AG08395 (cell line): ENCODE measurements around the gene C17orf113.

Experiments
- DNase-seq: peaks from one replicate; pipeline ENCODE4 v3.0.0; 2012; ENCODE audit warnings: mixed read lengths, low spot score

The C17orf113 gene

DNA sequence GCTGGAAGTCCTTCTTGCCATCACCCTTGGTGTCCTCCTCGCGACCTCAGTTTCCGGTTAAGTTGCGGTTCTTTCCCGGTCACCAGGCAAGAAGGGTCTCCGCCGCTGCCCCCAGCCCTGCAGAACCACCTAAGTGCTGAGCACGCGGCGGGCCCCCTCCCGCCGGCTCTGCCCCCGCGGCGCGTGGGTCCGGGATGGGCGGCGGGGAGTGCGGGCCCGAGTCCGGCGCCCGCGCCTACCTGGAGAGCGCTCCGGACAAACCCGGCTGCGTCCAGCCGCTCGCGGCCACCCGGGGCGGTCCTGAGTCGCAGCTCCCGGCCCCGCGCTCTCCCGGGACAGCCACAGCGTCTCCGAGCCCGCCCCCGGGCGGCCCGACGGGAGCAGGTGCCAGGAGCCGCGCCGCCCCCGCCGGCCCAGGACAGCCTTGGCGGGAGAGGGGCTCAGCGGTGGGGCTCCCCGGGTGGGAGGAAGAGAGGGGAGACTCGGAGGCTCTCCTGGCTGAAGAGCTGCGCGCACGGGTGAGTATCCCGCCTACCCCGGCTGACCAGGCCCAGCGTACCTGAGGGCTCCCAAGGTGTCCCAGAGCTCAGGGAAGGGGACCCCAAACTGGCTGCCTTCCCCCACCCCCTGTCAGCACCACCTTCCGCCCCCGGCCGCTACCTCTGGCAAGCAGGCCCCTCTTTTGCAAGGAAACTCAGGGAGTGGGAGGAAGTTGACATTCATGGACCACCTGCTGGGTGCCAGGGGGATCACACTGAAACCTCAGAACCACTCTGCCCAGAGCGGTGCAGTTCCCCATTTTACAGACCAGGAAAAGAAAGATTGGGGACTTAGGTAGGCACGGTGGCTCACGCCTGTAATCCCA is 22.2 kb upstream of the C17orf113 start:
- DNase-seq: no peak

DNA sequence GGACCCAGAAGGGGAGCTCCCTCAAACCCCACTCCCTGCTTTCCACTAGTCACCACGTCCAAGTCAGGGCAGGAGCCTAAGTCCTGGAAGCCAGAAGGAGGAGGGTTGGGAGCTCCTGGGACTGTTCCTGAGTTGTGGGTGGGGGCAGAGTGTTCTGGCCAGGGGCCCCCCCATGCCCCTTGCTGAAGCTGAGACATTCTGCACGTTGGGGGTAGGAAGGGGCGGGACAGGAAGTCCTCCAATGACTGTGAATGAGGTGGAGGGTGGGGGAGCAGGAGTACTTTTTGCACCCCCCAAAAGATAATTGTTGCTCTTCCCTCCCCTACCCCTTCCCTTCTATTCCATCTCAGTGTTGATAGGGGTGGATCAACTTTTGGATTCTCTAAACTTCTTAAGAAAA is 21.4 kb upstream of the C17orf113 start:
- no peak for DNase-seq

DNA sequence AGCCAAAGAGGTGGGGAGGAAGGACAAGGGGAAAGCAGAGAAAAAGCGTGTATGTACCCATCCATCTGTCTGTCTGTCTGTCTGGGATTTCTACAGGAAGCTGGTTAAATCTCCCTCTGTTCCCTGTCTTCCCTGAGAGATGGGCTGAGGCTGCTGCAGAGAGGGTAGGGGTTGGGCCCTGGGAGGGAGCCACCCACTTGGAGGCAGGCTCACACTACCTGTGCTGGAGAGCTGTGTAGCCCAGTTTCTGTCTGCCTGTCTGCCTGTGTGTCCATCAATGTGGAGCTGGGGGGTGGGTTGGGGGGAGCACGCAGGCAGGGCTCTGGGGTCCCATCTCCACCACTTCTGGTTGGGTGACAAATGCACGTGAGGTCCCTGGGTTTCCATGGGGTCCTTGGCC is 18.6 kb upstream of the C17orf113 start:
- no peak for DNase-seq

DNA sequence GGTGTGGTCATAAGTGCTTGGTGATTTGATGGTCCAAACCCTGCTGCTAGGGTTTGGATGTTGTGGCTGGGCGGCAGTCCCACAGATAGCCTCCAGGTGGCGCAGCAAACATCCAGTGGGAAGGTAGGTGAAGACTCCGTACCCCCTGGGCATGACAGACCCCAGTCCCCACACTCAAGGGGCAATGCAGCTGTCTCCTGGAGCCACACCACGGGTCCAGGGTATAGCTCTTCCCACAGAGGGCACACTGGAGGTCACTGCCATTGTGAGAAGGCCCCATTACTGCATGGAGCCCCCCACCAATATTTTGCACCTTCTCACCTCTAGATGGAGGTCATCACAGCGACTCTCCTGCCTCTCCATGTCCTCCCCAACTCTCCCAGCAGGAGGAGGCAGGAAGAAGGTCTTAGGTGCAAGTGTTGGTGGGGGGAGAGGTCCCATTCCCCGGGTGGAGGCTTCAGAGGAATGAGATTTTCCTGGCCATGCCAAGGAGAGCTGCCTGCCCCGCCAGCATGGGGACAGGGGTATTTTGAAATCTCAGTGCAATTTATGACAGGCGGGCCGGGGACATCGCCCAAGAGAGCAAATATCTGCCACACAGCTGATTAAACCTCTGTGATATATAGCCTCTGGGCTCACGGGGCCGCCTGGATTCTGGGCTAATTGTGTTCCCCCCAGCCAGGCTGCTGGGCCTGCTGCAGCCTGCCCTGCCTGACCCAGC is 17.1 kb upstream of the C17orf113 start:
- DNase-seq: peak; percentile 60

DNA sequence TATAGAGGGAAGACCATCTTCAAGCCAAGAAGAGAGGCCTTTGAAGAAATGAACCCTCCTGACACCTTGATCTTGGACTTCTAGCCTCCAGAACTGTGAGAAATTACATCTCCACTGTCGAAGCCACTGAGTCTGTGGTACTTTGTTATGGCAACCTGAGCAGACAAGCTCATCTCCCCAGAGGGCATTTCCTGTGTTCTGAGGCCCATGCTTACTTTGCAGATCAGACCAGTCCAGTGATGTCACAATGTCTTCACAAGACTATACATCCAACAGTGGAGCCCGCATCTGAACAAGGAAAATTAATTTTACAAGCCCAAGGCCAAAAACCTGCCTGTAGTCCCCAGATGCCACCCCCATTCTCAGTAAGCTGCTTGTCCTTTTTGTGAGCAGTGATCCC is 14.8 kb upstream of the C17orf113 start:
- no peak for DNase-seq

DNA sequence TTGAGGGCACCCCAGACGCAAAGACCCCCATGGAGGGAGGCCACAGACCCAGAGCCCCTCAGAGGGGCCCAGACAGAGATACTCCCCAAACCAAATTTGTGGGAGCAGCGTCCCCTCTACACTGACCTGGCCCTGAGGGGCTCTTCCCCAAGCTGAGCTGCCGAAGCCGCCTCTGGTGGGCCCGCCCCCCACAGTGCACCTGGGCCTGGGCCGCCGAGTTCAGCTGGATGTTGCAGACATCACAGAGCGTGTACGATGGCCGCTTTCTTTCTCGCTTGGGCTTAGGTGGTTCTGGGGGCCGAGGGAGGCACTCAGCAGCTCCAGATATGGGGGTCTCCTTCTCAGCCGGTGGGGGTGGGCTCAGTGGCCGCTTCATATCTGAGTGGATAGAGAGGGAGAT is 12.3 kb upstream of the C17orf113 start:
- no peak for DNase-seq

DNA sequence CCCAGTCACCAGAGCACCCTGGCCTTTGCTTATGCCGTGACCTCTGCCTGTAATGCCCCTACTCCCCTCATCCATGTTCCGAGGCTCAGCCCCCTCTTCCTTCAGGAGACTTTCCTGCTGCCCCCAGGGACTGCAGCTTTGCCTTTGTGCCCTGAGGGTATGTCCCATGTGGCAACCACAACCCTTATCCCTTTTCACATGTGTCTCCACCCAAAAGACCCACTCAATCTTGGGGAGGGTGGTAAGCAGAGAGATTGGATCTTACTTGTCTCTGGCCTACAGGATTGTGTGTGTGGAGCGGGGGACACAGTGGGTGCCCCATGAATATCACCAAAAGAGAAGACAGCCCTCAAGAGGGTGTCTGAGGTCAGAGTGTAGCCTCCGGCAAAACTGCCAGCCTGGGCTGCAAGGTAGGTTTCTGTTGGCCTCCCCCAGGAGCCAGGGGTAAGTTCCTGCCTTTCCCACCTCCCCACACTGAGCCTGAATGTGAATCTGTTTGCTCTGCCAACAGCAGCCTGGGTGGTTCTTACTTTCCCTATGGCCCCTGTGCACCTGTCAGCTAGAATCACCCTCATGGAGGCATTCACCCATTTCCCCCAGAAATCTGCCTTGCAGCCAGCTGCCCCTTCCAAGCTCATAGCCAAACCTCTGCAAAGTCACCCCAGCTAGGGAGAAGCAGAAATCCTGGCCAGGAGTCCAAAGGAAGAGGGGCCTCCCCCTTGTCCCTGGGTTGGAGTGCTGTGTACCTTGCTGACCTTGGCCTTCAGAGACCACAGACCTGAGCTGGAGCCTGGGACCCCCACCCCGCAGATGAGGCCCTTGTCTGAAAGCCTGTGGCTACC is 11.5 kb upstream of the C17orf113 start:
- DNase-seq: no peak

DNA sequence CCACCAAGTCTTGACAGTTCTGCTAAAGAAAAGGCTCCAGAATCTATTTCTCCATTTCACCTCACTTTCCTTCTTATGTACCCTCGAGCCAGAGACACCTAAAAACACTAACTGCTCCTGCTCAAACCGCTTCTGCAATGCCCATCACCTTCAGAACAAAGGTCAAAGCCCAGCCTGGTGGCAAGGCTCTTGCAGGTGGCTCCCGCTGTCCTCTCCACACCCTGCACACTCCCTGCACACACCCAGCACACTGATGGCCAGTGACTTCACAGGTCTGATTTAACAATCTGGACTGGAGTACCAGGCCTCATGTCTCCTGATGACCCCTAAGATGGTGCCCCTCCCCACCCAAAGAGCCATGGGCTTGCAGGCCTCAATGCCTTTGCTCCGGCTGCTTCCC is 9.8 kb upstream of the C17orf113 start:
- DNase-seq: no peak

DNA sequence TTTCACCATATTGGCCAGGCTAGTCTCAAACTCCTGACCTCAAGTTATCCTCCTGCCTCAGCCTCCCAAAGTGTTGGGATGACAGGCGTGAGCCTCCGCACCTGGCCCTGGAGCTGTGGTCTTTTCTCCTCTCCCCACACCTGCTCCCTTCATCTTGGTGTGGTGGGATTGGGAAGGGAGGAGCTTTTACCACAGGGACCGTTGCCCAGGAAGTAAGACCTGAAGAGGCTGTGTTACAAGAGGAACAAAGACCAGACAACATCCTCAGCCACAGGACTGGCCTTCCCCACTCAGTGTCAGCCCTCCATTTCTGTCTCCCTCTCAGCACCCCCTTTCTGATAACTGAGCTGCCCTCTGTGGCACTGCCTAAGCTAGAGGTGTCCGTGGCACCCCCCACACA is 9.4 kb upstream of the C17orf113 start:
- DNase-seq: no peak

DNA sequence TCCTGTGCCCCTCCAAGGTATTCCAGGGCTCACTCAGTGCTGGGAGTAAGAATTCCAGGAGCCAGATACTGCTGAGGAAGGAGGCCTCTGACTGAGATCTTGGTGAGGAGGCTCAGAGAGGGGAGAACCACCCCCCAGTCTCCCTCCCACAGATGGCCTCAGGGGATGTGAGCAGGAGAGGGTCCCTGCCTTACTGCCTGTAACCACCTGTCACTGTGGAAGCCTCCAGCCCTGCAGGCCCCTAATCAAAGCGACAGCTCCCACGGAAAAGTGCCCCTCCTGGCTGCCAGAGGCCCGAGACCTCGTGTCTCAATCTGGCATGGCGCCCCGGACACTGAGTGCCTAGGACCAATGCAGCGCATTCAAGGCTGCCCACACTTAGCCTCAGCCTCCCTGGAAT is 7.7 kb upstream of the C17orf113 start:
- no peak for DNase-seq

DNA sequence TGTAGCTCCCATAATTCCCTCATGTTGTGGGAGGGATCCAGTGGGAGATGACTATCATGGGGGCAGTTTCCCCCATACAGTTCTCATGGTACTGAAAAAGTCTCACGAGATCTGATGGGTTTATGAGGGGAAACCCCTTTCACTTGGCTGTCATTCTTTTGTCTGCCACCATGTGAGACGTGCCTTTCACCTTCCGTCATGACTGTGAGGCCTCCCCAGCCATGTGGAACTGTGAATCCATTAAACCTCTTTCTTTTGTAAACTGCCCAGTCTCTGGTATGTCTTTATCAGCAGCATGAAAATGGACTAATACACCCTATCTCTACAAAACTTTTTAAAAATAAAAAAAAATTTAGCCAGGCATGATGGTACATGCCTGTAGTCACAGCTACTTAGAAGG is 6.2 kb upstream of the C17orf113 start:
- DNase-seq: no peak

DNA sequence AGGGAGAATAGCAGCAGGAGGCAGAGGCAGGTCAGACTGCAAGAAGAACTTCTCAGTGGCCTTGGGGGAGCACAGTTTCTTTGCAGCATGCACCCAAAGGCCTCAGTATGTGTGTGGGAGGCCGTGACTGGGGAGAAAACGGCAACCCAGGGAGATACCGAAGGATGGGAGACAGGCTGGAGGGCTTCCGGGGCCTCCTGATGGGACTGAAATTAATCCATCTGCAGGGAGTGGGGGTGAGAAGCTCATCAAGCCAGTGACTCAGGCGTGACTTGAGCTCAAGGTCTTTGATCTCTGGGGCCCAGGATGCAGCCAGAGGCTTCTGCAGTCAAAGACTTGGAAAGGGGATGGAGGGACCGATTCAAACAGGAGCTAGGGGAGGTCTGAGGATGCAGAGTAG is 5.1 kb upstream of the C17orf113 start:
- no peak for DNase-seq

DNA sequence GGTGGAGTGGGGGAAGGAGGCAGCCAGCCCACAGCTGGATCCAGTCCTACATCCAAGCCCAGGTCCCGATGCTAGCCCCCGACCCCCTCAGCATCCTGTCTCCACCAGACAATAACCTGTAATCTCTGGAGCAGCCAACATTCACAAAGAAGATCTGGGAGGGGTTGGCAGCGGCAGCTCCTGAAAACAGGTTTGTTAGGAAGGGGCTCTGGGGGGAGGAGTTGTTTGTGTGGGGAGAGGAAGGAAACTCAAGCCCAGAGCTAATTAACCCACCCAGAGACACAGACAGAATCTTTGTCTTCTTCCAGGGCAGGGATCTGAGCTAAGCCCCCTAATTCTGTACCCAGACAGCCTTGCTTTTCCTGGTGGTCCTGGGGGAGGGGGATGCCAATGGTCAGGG is 4.6 kb upstream of the C17orf113 start:
- no peak for DNase-seq

DNA sequence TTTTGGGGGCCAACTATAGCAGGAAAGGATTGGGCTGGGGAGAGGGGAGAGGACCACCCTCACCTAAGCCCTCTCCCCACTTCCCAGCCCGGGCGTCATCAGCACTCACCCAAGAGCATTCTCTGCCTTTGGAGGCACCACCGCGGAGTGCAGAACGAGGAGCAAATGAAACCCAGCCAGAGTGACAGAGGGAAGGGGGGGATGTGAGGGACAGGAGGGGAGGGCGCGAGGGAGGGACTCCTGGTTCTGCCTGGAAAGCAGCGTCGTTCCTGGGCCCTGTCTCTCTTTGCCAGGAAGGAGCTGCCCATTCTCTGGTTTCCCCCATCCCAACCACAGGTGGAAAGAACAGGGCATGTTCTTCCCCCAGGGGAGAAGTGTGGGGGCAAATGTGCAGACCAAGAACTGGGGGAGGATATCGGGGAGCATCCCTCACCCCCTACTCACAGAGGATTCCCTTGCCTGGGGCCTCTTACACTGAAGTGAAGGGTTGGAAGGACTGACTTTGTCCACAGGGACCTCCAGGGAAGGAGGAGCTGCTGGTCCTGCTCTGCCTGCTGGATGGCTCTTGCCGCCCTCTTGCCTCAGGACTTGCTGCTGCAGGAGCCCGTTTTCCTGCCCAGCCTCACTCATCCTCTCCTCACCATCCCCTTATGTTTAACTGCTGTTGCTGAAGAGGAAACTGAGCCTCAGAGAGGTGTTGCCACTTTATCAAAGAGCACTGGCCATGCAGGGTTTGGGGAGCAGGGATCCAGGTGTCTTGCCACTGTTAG is 3.5 kb upstream of the C17orf113 start:
- no peak for DNase-seq

DNA sequence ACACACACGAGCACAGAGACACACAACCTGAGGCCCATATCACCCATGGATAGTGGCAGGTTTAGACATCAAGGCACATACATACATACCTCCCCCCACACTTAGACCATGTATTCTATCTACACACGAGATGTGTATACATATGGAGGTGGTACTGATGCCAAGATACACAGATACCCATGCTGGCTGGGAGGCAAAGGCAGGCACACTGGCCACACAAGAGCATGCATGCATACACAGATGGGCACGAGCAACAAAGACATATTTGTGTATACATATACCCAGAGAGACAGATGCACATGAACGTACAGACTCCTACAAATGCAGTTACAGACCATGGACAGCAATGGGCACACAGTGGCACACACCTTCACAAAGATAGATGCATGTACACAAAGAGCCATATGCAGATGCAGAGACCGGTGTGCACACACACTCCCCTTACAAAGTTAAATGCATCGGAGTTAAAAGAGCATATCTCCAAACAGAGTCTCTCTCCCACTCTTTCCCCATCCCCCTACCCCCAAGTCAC is 2.0 kb upstream of the C17orf113 start:
- DNase-seq: no peak

DNA sequence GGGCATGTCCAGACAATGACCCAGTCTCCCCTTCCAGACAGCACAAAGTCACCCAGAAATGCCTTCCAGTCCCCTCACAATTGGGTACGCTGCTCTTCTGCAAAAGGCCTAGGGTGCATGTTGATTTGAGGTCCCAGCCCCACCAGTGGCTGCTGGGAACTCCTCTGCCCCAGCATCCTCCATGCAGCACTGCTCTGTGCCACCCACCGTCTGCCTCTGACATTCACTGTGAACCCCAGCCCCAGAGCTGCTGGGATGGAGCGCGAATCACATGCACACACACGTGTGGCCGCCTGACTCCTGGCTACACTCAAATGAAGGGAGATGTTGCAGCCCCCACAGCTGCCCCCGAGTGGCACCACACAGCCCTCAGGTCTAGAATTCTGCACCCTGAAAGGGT is 1.2 kb upstream of the C17orf113 start:
- no peak for DNase-seq

DNA sequence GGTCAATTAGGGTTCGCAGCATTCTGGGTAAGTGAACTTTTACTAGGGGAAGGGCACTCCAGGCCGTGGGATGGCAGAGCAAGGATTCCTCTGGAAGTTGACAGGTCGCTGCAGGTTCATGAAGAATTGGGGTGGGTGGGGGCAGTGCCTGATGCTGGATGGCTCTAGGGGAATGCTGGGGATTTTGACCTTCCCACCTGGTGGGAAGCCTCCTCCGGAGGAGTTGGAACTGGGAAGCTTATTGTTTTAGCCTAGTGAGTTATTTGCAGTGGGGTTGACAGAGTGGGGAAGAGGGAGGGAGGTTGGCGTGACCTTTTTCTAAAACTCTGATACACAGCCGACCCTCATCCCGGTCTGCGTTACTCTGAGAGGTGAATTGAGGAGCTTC is 606 bp upstream of the C17orf113 start:
- DNase-seq: no peak

DNA sequence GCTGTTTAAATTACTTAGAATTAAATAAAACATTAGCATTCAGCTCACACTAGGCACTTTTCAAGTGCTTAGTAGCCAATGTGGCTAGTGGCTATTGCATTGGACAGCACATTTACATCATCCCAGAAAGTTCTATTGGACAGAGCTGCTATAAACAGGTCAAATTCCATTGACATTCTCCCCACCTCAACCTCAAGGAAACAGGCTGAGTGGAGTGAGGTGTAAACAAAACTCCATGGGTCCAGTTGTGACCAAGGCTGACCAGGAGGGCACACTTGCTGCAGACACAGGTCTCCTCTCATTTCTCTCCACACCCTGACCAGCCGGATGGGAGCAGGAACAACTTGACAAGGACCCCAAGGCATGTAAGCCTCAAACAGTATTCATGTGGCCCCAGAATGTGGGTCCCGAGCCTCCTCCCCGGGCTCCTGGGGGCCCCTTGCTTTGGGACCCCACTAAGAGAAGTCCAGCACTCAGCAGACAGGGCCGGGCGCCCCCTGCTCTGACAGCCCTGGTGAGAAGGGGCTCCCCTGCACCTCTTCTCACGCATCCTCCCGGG is 488 bp downstream of the C17orf113 start:
- DNase-seq: no peak

DNA sequence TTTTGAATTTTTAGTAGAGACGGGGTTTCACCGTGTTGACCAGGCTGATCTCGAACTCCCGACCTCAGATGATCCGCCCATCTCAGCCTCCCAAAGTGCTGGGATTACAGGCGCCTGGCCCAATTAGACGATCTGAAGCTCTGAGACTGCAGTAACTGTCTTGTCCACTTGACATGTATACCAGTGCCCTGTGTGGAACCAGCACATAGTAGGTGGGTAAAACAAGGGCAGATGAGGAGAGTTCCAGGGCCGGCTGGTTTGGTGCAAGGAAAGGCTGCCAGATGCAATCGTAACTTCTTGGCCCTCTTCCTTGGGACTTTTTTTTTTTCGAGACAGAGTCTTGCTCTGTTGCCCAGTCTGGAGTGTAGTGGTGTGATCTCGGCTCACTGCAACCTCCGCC is 3.1 kb downstream of the C17orf113 start:
- no peak for DNase-seq

DNA sequence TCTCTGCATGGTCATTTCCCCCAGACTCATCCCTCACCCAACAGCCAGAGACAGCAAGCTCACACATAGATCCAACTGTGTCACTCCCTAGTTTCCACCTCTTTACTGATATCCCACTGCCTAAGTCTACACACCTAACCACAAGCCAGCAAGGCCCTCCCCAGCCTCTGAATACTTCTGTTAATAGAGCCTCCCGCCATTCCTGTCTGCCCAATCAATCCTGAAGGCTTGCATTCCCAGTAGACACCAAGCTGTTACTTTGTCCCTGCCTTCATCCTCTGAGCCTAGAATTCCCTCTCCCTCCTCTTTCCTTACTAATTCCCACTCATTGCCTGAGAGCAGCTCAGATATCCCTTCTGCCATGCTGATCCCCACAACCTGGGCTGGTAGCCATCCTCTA is 4.7 kb downstream of the C17orf113 start:
- DNase-seq: no peak

DNA sequence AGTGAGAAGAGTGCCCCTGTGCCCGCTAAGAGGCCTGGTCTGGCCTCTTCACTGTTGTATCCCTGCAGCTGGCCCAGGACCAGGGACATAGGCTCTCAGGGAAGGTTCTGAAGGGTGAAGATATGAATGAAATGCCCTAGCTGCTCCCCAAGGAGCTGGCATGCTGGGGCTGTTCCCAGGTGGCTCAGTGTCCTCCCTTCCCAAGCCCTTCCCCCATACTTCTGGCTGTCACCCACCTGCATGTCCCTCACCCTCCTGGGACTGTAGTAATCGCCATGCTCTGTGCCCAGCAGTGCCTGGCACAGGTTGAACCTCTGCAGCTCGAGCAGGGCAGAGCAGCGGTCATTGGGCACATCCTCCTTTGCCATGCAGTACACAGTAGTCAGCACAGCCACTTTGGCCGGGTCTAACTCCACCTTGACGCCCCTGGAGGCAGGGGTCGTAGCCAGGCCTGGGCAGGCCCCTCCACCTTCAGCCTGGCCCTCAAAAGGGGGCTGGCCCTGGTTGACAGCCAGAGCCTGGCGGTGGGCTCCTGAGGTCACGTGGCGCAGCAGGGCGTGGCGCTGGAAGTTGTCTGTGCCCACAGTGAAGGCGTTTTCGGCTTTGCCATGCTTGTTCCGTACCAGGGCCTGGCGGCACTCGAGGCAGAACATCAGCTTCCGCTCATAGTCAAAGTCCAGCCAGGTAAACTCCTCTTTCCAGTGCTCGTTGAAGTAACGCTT is 7.6 kb downstream of the C17orf113 start:
- no peak for DNase-seq
